Gastroesophageal sphincter (tissue), 4 donors: Measurements from ENCODE around the gene ABCC5. TPM values are rescaled to one million over a fixed set of nuclear protein-coding genes. Genes with fewer than 3 reads are reported as not detected.
A peak's percentile ranks its signal among the peaks of the same experiment; 100 is the strongest.

ENCODE experiments used
- ATAC-seq: fragments of 150-250 bp; one replicate; pipeline ENCODE4 v1.9.1; 2016; ENCODE audit warnings: mild to moderate bottlenecking, moderate library complexity
- H3K27ac ChIP-seq, 4 donors: fragments of 200-600 bp; sonication (generic) in 3 of 4; 1 replicate in 3 of 4; 2 replicates in 1 of 4; pipeline ENCODE4 v1.5.1; 2016 to 2019
- H3K27me3 ChIP-seq: fragments of 200-600 bp; sonication (generic); one replicate; pipeline ENCODE4 v1.5.1; 2019
- H3K36me3 ChIP-seq, 2 donors: fragments of 200-600 bp; sonication (generic); one replicate each; pipeline ENCODE4 v1.5.1; 2019; ENCODE audit warnings: control low read depth in 1 of 2
- H3K4me1 ChIP-seq, 3 donors: fragments of 200-600 bp; sonication (generic); 1 replicate in 2 of 3; 2 replicates in 1 of 3; pipeline ENCODE4 v1.5.1; 2016 to 2019; ENCODE audit warnings: control low read depth in 2 of 3
- H3K4me3 ChIP-seq, 2 donors: fragments of 200-600 bp; sonication (generic); one replicate each; pipeline ENCODE4 v1.5.1; 2019; ENCODE audit warnings: mild to moderate bottlenecking in 1 of 2, moderate library complexity in 1 of 2
- H3K9me3 ChIP-seq, 3 donors: fragments of 200-600 bp; sonication (generic); one replicate each; pipeline ENCODE4 v1.5.1; 2017 to 2019; ENCODE audit warnings: control low read depth in 2 of 3
- CTCF ChIP-seq, 4 experiments: fragments of 200-600 bp in 2 of 4; fragments of 450-650 bp in 2 of 4; sonication (generic) in 1 of 4; IDR thresholded peaks; one replicate each; pipeline ENCODE4 v1.5.1; 2017 to 2019; ENCODE audit warnings: antibody characterized with exemption in 4 of 4, mild to moderate bottlenecking in 2 of 4, moderate library complexity in 2 of 4
- EP300 ChIP-seq: sonication (generic); formaldehyde crosslinking; IDR thresholded peaks from one replicate; pipeline ENCODE4 v1.6.1; 2017; ENCODE audit warnings: antibody characterized with exemption, mild to moderate bottlenecking
- POLR2A ChIP-seq, 2 donors: fragments of 450-650 bp; IDR thresholded peaks; one replicate each; pipeline ENCODE4 v1.6.1; 2017; ENCODE audit warnings: antibody characterized with exemption in 2 of 2, mild to moderate bottlenecking in 2 of 2, moderate library complexity in 1 of 2
- POLR2AphosphoS5 ChIP-seq: sonication (generic); formaldehyde crosslinking; IDR thresholded peaks from one replicate; pipeline ENCODE4 v1.6.1; 2017; ENCODE audit warnings: antibody characterized with exemption
- WGBS, 2 donors: methylation state at CpG; one replicate each; pipeline ENCODE4 v1.1.5; 2018; ENCODE audit warnings: low coverage in 1 of 2; 5-methylcytosine and 5-hydroxymethylcytosine counted together
- total RNA-seq, 4 donors: library from RNA; depleted of rRNA; stranded (reverse); fragments of >200 nt; gene quantifications; one replicate each; pipeline ENCODE4 v1.1.0, GENCODE V29; 2016

The ABCC5 gene
- total RNA-seq, 4 donors from 2014 or later: 16.2 to 25.1 (median 17.5) TPM

GRCh38 chr3:184004476-184004875 lies 13.2 kb downstream of the ABCC5 start:
- Histone ChIP-seq H3K4me1 (peaks cover 0 to 26% (median 0%) of the 10 kb centered on the region in 3 donors), H3K27ac (no peak overlapping the region), H3K9me3 (no peaks in the 10 kb centered on the region), H3K4me3 (no peak overlapping the region), H3K36me3 (peaks cover 0 to 25% of the 10 kb centered on the region in 2 donors), H3K27me3 (no peaks in the 10 kb centered on the region)
- no peak for ATAC-seq
- 76 to 85% methylated on average over 1 to 2 of the region's 2 CpGs for WGBS, 2 donors
- TF ChIP-seq EP300 (no peak), CTCF (IDR thresholded peaks at IDR 0.05) (no peak), POLR2AphosphoS5 (no peak), POLR2A (IDR thresholded peaks at IDR 0.05) (no peak)

DNA sequence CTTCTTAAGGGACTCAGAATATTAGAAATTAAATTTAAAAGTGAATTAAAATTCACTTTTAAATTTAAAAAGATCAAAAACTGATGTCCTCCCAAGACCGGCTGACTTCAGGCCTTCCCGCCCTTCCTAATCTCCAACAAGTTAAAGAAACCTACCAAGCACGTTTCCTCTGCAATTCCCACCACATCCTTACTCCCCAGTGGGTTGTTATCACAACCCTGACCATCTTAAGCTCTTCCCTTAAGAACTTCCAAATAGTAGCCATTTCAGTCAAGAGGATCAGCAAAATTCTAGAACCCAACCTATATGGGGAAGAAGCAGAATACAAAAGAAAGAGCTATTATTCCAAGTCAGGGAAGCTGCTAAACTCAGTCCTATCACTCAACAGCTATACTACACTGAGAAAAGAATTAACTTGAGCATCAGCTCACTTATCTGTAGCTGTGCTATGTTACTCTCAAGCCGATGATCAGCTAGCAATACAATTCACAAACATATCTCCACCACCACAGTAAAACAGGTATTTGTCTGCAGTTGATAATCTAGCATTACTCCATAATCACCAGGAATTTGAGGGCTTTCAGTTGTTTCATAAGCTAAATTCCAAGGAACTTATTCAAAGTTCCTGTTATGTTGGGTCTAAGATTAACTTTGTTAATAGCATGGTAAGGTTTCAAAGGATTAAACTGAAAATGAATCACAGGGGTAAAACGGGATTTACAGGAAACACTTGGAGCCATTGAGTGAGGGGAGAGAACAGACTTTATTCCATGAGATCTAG lies 14.3 kb downstream of the ABCC5 start:
- Histone ChIP-seq H3K9me3 (no peaks in the 10 kb centered on the region), H3K4me1 (peaks cover 0 to 24% (median 0%) of the 10 kb centered on the region in 3 donors), H3K4me3 (no peak overlapping the region), H3K27ac (no peak overlapping the region), H3K36me3 (peaks cover 0 to 14% of the 10 kb centered on the region in 2 donors), H3K27me3 (no peaks in the 10 kb centered on the region)
- peak; percentile 24 for TF ChIP-seq POLR2AphosphoS5
- no peak for TF ChIP-seq POLR2A (IDR thresholded peaks at IDR 0.05)
- WGBS, 2 donors: 87 to 93% methylated on average over 4 to 5 of the region's 5 CpGs
- ATAC-seq: no peak

- TF ChIP-seq POLR2AphosphoS5: no peak
- TF ChIP-seq CTCF (IDR thresholded peaks at IDR 0.05): no peak
- H3K36me3 ChIP-seq: peaks cover 0 to 11% of the 10 kb centered on the region in 2 donors
- H3K9me3 ChIP-seq: no peaks in the 10 kb centered on the region
- peaks cover 0 to 23% (median 0%) of the 10 kb centered on the region in 3 donors for H3K4me1 ChIP-seq
- no peak overlapping the region for H3K27ac ChIP-seq
- no peak for ATAC-seq
- no peaks in the 10 kb centered on the region for H3K27me3 ChIP-seq
- WGBS, 2 donors: 94 to 97% methylated on average over 6 of the region's 11 CpGs
- H3K4me3 ChIP-seq: no peak overlapping the region
These were observed 15.2 kb downstream of the ABCC5 start for GRCh38 chr3:184002469-184002868.

DNA sequence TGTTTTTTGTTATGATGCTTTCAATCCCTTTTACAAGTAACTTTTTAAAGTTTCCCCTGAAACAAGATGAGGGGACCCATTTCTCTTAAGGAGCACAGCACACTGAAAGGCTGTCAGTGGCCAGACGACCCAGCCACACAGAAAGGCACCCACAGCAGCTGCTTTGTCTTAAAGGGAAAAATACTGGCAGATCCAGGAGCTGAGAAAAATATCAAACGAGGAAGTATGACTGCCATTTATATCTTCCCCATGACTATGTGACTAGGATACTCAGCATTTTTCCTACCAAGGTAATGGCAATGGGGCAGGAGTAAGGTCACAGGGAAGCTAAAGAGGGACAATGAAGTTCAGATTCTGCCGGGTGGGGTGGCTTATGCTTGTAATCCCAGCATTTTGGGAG lies 15.9 kb downstream of the ABCC5 start:
- Histone ChIP-seq H3K27ac (no peak overlapping the region), H3K36me3 (peaks cover 0 to 11% of the 10 kb centered on the region in 2 donors), H3K4me3 (no peak overlapping the region), H3K27me3 (no peaks in the 10 kb centered on the region), H3K4me1 (peaks cover 0 to 23% (median 0%) of the 10 kb centered on the region in 3 donors), H3K9me3 (no peaks in the 10 kb centered on the region)
- ATAC-seq: no peak
- 40 to 53% methylated on average over 1 to 3 of the region's 3 CpGs for WGBS, 2 donors
- TF ChIP-seq POLR2AphosphoS5 (no peak), CTCF (IDR thresholded peaks at IDR 0.05) (no peak), EP300 (no peak), POLR2A (IDR thresholded peaks at IDR 0.05) (no peak)

- no peak overlapping the region for H3K27ac ChIP-seq
- TF ChIP-seq CTCF (IDR thresholded peaks at IDR 0.05): no peak
- H3K4me3 ChIP-seq: no peak overlapping the region
- peaks cover 0 to 29% of the 10 kb centered on the region in 2 donors for H3K36me3 ChIP-seq
- 81 to 92% methylated on average over 5 of the region's 5 CpGs for WGBS, 2 donors
- H3K4me1 ChIP-seq: no peaks in the 10 kb centered on the region
- H3K27me3 ChIP-seq: no peaks in the 10 kb centered on the region
- no peaks in the 10 kb centered on the region for H3K9me3 ChIP-seq
- ATAC-seq: no peak
These were observed 26.3 kb downstream of the ABCC5 start for GRCh38 chr3:183991403-183991802.
